NCI-H510A treated with DMSO at 0.1 percent for 48 hours (cell line): Measurements from ENCODE around the gene LEMD2.

Experiments used
- DNase-seq: peaks from one replicate; lab custom pipeline; 2025; lab: John Stamatoyannopoulos, UW

Gene LEMD2

GRCh38 chr6:33819021-33819420 is 30.1 kb upstream of the LEMD2 start:
- no peak for DNase-seq

- DNase-seq: no peak
Observed at GRCh38 chr6:33818293-33818692, 29.4 kb upstream of the LEMD2 start.

- no peak for DNase-seq
Observed at GRCh38 chr6:33817489-33817888, 28.6 kb upstream of the LEMD2 start.

- DNase-seq: no peak
Observed at GRCh38 chr6:33816911-33817310, 28.0 kb upstream of the LEMD2 start.

- DNase-seq: peak; percentile 61
Observed at GRCh38 chr6:33815854-33816253, 26.9 kb upstream of the LEMD2 start.

- DNase-seq: no peak
Observed at GRCh38 chr6:33813990-33814985, 25.4 kb upstream of the LEMD2 start.

GRCh38 chr6:33813246-33813904 is 24.4 kb upstream of the LEMD2 start:
- no peak for DNase-seq

GRCh38 chr6:33812669-33813068 is 23.7 kb upstream of the LEMD2 start:
- peak; percentile 75 for DNase-seq

- DNase-seq: no peak
Observed at GRCh38 chr6:33809594-33809993, 20.7 kb upstream of the LEMD2 start.

GRCh38 chr6:33808641-33809180 is 19.8 kb upstream of the LEMD2 start:
- peak; percentile 36 for DNase-seq

- DNase-seq: no peak
Observed at GRCh38 chr6:33807606-33808005, 18.7 kb upstream of the LEMD2 start.

GRCh38 chr6:33806841-33807240 is 17.9 kb upstream of the LEMD2 start:
- DNase-seq: no peak

GRCh38 chr6:33803571-33804053 is 14.7 kb upstream of the LEMD2 start, which contains the start of gene MLN:
Gene MLN, minus strand, starts transcription at chr6:33804003. Its CDS starts 2,840 bp downstream, at chr6:33801163.
- DNase-seq: no peak

- DNase-seq: no peak
Observed at GRCh38 chr6:33802186-33802958, 13.4 kb upstream of the LEMD2 start.

GRCh38 chr6:33801611-33802010 is 12.7 kb upstream of the LEMD2 start:
- DNase-seq: no peak

GRCh38 chr6:33800248-33800969 is 11.5 kb upstream of the LEMD2 start:
- no peak for DNase-seq

- no peak for DNase-seq
Observed at GRCh38 chr6:33799454-33800113, 10.7 kb upstream of the LEMD2 start.

GRCh38 chr6:33798343-33798848 is 9.5 kb upstream of the LEMD2 start:
- DNase-seq: no peak

GRCh38 chr6:33797626-33798342 is 8.9 kb upstream of the LEMD2 start:
- DNase-seq: no peak
